Measurements from ENCODE around the gene ADISSP.

The ADISSP gene

DNA sequence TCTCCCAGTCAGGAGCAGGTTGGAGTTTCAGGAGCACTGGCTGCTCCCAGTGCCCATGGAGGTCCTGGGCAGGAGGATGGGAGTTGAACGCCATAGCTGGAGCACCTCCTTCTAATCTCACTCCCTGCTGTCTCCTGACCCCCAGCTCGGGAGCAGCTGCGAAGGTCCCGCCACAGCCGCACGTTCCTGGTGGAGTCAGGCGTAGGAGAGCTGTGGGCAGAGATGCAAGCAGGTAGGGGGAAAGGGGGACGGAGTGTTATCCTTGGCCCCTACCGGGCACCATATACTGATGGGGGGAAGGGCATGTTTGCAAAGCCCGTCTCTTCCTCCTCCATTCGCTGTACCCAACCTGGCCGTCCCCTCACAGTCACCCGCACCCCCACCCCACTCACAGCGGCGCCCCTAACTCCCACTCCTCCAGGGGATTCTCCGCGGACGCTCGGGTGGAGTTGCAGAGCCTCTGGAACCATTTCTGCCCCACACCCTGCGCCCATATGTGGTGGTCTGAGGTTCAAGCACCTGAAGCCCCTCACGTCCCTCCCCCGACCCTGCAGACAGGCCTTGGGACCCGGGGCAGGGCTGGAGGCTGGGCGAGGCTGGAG is 18.4 kb downstream of the ADISSP start:
- DNase-seq (ENCODE audit: low read depth) = no peak
- no peak overlapping the region for H3K4me3 ChIP-seq (ENCODE audit: low read depth, low read length)
- TF ChIP-seq, protein P1, sequence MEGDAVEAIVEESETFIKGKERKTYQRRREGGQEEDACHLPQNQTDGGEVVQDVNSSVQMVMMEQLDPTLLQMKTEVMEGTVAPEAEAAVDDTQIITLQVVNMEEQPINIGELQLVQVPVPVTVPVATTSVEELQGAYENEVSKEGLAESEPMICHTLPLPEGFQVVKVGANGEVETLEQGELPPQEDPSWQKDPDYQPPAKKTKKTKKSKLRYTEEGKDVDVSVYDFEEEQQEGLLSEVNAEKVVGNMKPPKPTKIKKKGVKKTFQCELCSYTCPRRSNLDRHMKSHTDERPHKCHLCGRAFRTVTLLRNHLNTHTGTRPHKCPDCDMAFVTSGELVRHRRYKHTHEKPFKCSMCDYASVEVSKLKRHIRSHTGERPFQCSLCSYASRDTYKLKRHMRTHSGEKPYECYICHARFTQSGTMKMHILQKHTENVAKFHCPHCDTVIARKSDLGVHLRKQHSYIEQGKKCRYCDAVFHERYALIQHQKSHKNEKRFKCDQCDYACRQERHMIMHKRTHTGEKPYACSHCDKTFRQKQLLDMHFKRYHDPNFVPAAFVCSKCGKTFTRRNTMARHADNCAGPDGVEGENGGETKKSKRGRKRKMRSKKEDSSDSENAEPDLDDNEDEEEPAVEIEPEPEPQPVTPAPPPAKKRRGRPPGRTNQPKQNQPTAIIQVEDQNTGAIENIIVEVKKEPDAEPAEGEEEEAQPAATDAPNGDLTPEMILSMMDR (IDR thresholded peaks at IDR 0.05; ENCODE audit: insufficient read depth, low read depth, low read length, missing control alignments) = no peak

DNA sequence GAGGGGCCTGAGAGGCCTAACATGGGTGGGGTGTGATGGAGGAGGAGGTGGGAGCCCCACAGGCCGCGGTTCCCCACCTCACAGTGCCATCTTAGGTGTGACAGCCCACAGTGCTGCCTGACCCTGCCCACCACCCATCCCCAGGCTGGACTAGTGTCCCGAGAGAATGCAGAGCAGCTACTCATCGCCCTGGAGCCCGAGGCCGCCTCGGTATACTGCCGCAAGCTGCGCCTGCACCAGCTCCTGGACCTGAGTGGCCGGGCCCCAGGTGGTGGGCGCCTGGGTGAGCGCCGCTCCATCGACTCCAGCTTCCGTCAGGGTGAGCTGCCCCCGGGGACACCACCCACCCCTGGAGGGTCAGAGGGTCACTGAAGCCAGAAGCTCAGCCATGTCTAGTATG is 19.5 kb downstream of the ADISSP start:
- TF ChIP-seq, protein P1 (IDR thresholded peaks at IDR 0.05; ENCODE audit: insufficient read depth, low read depth, low read length, missing control alignments) = no peak
- DNase-seq (ENCODE audit: low read depth) = no peak
- no peak overlapping the region for H3K4me3 ChIP-seq (ENCODE audit: low read depth, low read length)

DNA sequence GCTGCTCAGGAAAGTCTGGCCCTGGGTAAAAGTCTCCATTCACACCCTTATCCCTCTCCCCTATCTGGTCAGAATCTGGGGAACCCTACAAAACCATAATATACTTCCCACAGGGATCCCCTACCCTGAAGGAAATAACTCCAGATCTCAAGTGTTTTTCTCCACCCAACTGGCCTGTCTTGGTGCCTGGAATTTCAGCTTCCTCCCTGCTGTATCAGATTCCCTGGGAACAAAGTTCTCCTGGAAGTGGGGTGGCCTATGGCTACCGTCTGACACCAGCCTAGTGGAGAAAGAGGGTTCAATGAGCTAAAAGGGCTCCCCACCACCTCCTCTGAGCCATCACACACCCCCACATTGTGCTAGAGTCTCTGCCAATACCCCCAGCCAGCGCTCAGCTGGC is 20.1 kb downstream of the ADISSP start:
- TF ChIP-seq, protein P1 (IDR thresholded peaks at IDR 0.05; ENCODE audit: insufficient read depth, low read depth, low read length, missing control alignments) = no peak
- H3K4me3 ChIP-seq (ENCODE audit: low read depth, low read length) = no peak overlapping the region

DNA sequence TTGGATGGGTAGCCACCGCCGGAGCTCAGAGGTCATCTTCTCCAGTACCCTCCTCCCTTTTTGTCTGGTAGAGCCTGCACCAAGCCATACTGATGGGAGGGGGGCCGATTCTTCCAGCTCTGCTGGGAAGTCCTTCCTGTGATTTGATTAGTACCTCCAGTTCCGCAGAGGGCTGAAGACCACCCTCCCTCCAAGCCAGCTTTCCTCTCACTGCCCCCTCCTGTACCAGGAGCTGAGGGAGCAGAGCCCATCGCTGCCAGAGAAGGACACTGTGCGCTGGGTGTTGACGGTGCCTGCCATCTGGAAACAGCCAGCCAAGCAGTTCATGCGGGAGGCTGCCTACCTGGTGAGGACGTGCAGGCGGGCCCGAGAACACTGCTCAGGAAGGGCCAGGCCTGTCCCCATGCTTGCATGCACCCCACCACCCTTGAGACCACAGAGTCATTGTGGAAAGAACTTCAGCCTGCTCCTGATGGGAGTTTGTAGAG is 21.8 kb downstream of the ADISSP start:
- TF ChIP-seq, protein P1 (IDR thresholded peaks at IDR 0.05; ENCODE audit: insufficient read depth, low read depth, low read length, missing control alignments) = no peak

More for the DNA sequence above, 20.1 kb downstream of the ADISSP start:
- DNase-seq (ENCODE audit: low read depth) = no peak

DNA sequence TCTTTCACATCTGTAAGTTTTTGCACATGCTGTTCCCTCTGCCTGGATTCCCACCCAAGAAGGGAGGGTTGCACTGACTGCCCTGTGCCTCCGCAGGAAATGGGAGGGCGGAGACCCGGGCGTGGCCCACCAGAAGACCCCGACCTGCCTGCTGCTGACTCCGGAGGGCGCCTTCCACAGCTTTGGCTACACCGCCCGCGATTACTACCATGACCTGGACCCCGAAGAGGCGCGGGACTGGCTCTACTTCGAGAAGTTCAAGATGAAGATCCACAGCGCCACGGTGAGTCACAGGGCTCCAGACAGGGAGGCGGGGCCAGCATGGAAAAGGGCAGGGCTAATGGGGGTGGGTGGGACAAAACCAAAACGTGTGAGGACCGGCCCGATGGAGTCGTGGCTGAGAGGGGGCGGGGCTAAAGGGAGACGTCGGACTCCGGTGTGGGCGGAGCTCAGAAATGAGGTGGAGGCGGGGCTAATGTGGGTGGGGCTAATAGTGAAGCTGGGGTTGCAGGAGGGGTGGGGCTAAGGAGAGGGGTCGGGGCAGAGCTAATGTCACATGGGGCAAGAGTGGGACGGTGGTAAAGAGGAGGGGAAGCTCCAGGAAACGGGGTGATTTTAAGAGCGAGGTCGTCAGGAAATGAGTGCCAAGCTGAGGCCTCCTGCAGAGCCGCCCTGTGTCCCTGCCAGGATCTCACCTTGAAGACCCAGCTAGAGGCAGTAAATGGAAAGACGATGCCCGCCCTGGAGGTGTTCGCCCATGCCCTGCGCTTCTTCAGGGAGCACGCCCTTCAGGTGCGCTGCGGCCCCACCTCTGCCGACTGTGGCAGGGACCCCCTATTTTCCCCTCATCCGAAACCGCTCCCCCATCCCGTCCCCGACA is 22.5 kb downstream of the ADISSP start:
- TF ChIP-seq, protein P1 (IDR thresholded peaks at IDR 0.05; ENCODE audit: insufficient read depth, low read depth, low read length, missing control alignments) = no peak
- no peak overlapping the region for H3K4me3 ChIP-seq (ENCODE audit: low read depth, low read length)
- peak; percentile 57 for DNase-seq (ENCODE audit: low read depth)

More for the DNA sequence above, 21.8 kb downstream of the ADISSP start:
- no peak overlapping the region for H3K4me3 ChIP-seq (ENCODE audit: low read depth, low read length)
- no peak for DNase-seq (ENCODE audit: low read depth)

DNA sequence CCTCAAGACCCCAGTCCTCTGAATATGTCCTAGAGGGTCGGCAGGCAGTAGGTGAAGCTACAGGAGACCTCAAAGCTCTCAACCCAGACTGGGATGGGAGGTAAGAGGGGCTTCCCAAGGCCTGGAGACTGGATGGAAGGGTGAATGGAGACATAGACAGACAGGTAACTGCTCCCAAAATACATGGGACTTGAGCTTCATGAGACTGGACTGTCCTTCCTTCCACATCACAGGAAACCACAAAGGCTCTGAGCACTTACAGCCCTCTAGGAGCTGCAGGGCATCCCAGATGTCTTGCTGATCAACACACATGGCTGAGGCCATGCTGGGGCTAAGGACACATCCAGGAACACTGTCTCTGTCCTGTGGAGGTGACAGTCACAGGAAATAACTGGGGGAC is 23.5 kb downstream of the ADISSP start:
- TF ChIP-seq, protein P1 (IDR thresholded peaks at IDR 0.05; ENCODE audit: insufficient read depth, low read depth, low read length, missing control alignments) = no peak
- no peak overlapping the region for H3K4me3 ChIP-seq (ENCODE audit: low read depth, low read length)
- DNase-seq (ENCODE audit: low read depth) = no peak
